IPS-NIHi7 (cell line): ENCODE data around the gene EGFLAM.
A peak's percentile ranks its signal among the peaks of the same experiment; 100 is the strongest.

ENCODE experiments used
- DNase-seq: peaks from one replicate; pipeline ENCODE4 v3.0.0; 2012; ENCODE audit warnings: mixed read lengths; ENCODE audit errors: extremely low spot score

EGFLAM gene

DNA sequence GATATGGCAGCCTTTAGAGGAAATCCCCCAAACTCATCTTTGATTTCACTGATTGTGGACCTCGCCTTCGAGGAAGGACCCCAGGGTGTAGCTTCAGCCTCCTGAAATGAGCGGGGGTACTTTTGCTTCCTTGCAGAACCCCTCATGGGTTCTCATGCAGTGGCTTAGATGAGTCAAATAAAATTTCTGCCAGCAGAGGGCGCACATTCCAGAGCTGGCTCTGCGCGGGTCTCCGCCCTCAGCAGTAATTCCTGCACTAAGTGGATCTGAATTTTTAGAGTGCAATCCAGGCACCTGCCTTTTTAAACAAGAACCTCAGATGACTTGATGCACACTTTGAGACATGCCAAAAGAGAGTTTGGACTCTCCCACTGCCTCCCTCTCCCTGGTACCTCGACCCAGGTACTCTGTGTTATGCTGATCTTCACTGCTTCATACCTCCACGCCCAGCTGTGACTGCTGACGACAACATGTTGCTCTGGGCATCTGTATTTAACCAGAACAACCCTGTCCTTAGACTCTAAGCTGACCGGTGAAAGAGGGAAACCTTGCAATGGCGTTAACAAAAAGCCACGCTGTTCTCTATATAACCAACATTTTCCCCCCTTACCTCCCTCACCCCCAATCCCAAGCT, 7.3 kb downstream of the EGFLAM start:
- DNase-seq, result peak; percentile 70

DNA sequence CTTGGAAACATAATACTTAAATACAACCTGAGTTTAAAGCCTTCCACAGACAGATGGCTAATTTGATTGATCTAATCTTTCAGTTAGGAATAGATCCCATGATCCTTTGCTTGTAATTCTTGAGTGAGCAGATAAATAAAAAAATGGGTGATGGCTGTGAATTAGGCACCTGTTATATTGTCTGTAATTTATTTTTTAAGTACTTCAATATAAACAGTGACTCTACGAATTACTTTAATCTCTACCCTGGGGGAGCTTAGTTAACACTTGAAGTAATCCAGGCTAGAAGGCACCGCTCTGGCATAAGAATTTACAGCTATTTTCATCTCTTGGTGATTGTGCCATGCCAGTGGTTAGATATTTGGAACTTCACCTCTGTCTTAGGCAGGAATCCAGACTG, 9.0 kb downstream of the EGFLAM start:
- no peak for DNase-seq

GRCh38 chr5:38273626-38274025, 15.3 kb downstream of the EGFLAM start:
- no peak for DNase-seq

DNA sequence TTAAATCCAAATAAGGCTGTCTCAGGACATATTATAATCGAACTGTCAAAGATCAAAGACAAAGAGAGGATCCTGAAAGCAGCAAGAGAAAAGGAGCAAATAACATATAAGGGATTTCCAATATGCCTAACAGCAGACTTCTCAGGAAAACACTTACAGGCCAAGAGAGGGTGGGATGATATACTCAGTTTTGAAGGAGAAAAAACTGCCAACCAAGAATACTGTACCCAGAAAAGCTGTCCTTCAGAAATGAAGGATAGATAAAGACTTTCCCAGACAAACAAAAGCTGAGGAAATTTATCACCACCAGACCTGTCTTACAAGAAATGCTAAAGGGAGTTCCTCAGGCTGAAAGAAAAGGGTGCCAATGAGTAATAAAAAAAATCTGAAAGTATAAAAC, 16.0 kb downstream of the EGFLAM start:
- DNase-seq, result no peak

GRCh38 chr5:38284384-38284783, 26.0 kb downstream of the EGFLAM start:
- DNase-seq, result no peak

DNA sequence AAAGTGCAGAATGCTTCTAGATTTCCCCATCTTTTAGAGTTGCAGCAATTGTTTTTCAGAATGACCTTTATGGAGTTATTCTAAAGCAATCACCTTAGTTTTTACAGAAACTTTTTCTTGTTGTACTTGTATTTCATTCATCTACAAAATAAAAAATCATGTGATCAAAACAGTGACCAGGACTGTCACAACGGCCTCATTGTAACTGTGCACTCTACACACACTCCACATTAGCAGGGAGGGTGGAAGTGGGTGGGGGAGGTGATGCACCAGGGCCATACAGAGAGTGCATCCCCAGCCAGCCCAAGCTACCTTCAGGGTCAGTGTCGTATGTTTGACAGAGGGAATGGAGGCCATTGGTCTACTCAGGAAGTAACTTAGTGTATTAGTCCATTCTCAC, 26.9 kb downstream of the EGFLAM start:
- DNase-seq, result no peak

GRCh38 chr5:38286002-38286401, 27.6 kb downstream of the EGFLAM start:
- DNase-seq, result no peak

- DNase-seq, result no peak
These were observed 28.8 kb downstream of the EGFLAM start for GRCh38 chr5:38287124-38287523.

DNA sequence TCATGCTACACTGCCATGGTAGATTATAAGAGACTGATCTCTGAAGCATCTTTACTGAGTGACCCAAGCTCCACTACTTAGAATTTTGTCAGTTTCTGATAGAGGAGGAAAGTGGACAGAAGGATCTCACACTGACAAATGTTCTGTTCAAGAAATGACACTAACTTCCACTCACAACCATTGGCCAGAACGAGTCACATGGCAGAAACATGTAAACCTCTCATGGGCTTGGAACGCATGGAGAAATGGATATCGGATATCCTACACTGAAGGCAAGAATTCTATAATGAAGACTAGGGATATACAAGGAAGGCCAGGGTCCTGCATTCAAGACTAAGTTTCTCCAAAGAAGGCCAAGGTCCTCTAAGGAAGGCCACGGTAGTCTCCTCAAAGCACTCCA, 31.1 kb downstream of the EGFLAM start:
- DNase-seq, result no peak

GRCh38 chr5:38290028-38290653, 31.8 kb downstream of the EGFLAM start:
- no peak for DNase-seq

DNA sequence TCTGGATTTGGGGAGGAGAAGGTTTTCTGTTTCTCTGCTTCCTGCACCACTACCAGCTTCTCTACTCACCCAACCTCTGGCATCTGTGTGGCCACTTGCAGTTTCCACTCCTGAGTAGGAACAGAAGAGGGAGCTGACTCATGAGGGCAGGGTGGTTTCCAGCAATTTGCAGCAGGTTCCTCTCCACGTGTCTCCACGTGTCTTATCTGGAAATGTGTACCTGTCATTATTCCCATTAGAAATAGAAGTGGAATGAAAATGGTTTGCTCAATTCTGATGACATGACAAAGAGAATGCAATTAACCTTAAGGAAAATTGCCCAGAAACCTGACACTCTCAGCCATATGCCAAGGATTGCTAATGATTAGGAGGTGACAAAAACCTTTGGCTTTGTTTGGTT, 33.0 kb downstream of the EGFLAM start:
- DNase-seq, result no peak

- DNase-seq, result no peak
These were observed 33.9 kb downstream of the EGFLAM start for GRCh38 chr5:38292228-38292627.

DNA sequence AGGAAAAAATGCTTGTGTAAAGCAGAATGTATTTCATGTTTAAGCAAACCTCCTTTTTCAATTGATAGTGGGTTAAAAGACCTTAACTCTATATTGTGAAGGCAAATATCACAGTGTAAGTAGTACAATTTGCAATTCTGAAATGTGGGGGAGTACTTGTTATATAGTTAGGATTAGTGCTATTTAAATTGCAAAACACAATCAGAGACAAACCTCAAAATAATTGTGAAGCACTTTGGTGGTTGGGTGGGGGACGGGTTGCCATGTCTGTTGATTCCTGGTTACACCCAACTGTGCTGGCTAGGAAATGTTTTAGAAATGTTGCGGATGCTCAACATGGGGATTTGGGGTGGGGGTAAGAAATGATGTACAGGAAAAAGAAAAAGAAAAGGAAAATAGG, 37.4 kb downstream of the EGFLAM start:
- no peak for DNase-seq

- peak; percentile 19 for DNase-seq
These were observed 39.7 kb downstream of the EGFLAM start for GRCh38 chr5:38297830-38298608.

- no peak for DNase-seq
These were observed 41.2 kb downstream of the EGFLAM start for GRCh38 chr5:38299585-38299984.

GRCh38 chr5:38305148-38305547, 46.8 kb downstream of the EGFLAM start:
- DNase-seq, result no peak

GRCh38 chr5:38307845-38308244, 49.5 kb downstream of the EGFLAM start:
- DNase-seq, result no peak

- DNase-seq, result no peak
These were observed 58.3 kb downstream of the EGFLAM start for GRCh38 chr5:38316544-38317224.

GRCh38 chr5:38317868-38318267, 59.5 kb downstream of the EGFLAM start:
- peak; percentile 25 for DNase-seq

GRCh38 chr5:38319491-38319890, 61.1 kb downstream of the EGFLAM start:
- peak; percentile 5 for DNase-seq

DNA sequence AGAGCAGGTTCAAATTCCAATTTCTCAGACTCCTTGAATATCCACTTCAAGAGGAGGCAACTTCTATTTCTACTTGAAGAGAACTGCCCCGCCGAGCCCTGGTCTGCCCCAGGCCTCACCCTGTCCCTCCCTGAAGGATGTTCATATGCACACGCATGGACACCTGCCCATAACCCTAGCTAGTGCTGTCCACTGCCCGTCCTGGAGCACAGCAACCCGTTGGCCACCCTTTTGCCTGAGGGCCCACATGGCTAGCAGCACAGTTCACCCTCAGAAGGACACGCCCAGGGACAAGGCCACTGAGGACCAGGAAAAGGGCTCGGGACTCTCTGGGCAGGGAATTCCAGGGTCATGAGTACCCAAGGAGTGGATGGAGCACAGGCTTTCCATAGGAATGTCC, 63.6 kb downstream of the EGFLAM start:
- no peak for DNase-seq

DNA sequence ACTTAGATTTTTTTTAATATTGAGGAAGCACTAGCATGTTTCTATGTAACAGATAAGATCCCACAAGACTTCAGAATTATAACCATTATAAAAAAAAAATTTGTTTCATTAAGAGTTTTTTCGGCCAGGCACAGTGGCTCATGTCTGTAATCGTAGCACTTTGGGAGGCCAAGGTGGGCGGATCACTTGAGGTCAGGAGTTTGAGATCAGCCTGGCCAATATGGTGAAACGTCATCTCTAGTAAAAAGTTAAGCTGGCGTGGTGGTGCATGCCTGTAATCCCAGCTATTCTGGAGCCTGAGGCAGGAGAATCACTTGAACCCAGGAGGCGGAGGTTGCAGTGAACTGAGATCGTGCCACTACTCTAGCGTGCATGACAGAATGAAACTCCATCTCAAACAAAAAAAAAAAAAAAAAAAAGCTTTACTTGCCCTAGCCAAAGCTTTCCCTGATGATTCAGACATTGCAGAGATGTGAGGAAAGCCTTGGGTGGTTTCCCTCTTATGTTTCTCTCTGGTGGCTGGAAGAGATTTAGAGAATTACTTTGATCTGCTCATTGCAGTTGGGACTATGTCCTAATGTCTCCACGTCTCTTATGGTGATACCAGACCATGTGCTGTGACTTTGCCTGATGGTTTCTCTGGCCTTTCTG, 65.4 kb downstream of the EGFLAM start:
- no peak for DNase-seq
